Measurements from ENCODE around the gene CIAO2A.

GRCh38 chr15:64072812-64073211 lies 20.8 kb downstream of the CIAO2A start:
- TF ChIP-seq GATA2 (IDR thresholded peaks at IDR 0.05; ENCODE audit: low read depth, low read length) (no peak), GATA3 (IDR thresholded peaks at IDR 0.05; ENCODE audit: low read depth, low read length) (no peak)

Data from SH-SY5Y (cell line).